ENCODE measurements around the gene PAPOLB.

The PAPOLB gene

GRCh38 chr7:4840079-4840501 lies 21.7 kb downstream of the PAPOLB start:
- no peak for DNase-seq

DNA sequence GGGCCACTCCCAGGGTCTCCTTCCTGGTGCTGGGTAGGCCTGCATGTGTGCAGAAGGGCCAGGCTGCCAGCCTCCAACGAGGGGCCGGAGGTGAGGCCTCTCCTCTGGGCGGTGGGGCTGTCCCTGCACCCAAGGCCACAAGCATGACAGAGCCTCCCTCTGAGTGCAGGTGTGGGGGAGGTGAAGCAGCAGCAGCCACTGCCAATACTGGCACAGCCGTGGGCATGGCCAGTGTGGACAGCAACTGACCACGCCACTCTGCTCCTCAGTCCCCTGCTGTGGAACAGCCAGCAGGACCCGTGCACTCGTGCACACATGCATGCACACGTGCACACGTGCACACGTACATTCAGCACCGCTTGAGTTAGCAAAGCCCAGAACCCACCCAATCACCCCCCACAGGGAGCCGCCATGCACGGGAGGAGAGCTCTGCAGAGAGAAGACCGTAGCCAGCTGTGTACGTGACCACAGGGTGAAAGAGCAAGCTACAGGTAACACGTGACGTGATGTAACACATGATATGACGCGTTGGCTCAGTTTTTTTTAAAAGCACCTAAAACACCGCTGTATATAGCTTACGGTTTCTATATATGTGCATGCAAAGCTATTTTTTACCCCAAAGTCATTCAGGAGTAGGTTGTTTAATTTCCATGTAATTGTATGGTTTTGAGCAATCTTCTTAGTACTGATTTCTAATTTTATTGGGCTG lies 23.1 kb downstream of the PAPOLB start:
- no peak for DNase-seq

GRCh38 chr7:4837803-4838625 lies 23.8 kb downstream of the PAPOLB start:
- DNase-seq, result no peak

DNA sequence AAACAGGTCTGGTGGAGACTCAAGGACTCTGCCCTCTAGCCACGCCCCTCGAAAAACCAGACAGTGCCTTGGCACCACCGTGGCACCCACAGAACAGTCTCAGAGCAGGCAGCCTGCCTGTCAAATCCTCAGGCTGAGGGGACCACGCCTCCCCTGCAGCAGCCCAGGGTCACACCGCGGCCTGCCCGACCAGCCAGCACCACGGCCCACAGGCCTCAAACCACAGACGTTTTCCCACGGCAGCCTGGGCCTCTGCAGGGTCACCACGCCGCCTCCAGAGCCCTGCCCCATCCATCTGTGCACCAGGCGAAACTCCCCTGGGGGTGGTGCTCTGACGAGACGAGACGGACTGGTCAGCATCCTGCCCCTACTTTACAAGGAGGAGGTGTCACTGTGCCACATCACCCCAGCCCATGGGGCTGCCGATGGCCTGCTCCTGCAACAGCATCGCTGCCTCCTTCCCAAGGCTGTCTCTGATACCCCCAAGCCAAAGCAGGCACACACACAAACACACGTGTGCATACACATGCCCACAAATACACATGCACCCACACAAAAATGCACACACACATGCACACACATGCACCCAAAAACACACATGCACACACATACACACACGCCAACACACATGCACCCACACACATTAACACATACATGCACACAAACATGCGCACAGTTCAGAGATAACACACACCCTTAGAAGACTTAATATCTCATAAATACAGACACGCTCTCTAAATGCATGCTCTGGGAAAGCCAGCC lies 24.6 kb downstream of the PAPOLB start:
- DNase-seq, result no peak

DNA sequence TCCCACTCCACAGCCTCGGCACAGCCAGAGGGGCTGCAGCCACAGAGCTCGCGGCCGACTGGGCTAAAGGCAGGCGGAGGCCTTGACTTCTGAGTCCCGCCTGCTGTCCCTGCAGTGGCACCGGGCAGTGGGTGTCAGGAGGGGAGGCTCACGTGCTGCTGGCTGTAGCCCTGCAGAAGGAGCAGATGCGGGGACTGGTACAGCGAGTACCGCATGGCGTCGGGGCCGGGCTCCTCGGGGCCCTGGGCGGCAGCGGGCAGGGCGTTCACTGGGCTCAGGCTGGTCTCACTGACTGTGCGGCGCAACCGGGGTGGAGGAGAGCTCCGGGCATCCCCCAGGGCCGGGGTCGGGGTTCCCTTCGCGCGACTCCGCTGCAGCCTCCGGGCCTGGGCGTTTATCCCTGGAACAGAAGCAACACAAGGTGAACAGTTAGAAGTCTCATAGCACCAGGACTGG lies 25.6 kb downstream of the PAPOLB start:
- no peak for DNase-seq

DNA sequence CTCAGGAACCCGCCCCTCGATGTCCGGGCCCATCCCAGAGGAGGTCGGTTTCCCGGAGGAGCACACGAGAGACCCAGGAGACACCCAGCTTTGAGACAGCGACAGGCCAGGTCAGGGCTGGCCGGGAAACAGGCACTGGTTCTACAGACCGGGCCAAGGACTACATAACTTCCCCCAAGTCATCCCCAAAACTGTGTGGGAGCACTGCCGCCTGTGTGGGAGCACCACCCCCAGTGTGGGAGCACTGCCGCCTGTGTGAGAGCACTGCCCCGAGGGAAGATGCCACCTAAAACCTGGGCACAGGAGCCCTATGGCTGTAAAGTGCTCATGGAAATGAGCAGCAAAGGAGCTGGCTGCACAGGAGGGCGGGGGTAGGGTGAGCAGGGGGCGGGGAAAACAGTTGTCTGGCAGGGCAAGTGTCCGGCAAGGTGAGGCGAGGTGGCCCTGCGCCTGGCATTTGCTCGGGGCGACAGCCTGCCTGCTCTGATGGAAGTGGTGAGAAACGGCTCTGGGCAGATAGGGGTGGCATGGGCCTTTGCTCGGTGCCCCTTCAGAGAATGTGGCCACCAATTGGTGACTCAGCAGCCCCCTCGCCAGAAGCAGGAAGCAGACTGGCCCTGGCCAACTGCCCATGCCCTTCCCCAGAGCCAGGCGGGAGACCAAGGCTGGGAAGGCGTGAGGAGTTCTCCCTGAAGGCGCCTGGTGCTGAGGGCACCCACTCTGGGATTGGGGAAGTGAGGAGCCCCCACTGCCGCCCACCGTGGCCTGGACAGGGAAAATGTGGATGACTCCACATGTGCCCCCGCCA lies 26.2 kb downstream of the PAPOLB start:
- no peak for DNase-seq

DNA sequence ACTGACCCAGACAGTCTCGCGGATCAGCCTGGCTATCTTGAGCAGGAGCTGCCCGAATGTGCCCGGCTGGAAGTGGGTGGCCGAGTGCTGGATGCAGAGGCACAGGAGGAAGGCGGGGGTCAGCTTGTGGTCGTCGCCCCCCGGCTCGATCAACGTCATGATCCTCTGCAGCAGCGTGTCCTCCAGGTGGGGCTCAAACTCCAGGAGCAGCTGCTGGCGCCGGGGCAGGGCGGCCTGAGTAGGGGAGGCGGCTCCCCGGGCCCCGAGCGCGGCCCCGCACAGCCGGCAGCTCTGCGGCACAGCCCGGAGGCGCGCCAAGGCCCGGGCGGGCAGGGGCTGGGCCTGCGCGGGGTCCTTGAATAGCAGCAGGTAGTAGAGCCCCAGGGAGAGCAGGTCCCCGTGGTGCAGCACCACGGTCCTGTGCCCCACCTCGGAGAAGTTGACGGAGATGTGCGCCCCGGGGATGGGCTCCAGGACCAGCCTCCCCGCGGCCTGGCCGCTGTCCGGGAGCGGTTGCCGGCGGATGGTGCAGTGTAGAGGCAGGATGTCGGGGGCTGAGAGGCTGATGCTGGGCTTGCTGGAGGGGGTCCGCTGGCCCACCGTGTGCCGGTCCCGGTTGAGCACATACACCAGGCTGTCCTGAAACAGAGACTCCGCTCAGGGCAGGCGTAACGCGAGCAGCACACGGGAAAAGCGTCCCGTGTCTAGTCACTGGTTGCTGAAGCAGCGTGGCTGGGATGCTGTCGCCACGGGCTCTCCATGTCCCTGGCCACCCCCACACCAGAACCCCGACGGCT lies 27.0 kb downstream of the PAPOLB start:
- DNase-seq, result no peak

DNA sequence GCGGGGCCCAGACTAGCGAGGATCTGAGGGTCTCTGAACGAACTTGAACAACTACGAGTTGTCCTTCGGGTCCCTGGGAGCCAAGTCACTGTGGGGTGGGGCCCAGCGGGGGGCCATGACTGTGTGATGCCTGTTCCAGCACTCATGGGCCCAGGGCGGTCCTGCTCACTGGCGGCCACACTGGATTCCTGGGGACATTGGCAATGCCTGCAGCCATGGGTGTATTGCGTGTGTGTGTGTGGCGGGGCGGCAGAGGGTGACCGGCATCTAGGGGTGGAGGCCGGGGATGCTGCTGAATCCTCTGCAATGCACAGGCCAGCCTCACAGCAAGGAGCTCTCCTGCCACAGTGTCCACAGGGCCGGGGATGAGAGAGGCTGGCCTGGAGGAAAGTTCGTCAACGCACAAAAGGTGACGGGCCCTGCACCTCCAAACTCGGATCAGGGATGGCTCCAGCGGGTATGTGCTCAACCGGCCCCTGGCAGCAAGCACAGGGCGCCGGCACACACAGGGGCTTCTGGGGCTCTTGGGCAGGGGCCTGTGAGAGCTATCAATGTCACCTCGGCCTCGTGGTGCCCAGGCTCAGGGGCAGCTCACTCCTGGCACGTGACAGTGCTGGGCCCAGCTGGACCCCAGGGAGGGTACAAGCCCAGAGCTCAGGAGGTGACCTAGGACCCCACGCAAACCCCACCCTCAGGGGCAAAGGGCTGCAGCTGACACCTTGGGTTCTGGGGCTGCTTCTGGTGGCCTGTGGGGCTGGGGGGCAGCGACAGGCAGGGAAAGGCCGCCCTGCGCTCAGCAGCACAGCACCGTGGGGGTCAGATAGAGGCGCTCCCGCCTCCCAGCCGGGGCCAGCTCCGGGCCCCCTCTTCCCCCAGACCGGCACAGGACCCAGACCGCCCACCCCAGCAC lies 27.9 kb downstream of the PAPOLB start:
- DNase-seq, result no peak

- DNase-seq, result no peak
These were observed 28.7 kb downstream of the PAPOLB start for GRCh38 chr7:4833176-4833575.

DNA sequence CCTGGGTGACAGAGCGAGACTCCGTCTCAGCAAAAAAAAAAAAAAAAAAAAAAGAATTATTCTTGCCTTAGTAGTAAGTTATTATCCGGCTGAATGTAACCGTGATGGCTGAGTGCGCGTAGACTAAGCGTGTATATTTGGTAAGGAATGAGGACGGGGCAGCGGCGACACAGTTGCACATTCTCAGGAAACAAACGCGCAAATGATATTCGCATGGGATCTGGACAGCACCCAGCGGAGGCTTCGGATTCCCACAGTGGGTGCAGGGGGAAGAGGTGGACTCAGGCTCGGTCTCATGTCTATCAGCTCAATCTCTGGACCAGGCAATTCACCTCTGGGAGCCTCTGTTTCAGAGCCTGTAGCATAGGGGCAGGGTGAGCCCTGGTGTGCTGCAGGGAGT lies 29.1 kb downstream of the PAPOLB start:
- no peak for DNase-seq

- no peak for DNase-seq
These were observed 29.9 kb downstream of the PAPOLB start for GRCh38 chr7:4831723-4832495.

DNA sequence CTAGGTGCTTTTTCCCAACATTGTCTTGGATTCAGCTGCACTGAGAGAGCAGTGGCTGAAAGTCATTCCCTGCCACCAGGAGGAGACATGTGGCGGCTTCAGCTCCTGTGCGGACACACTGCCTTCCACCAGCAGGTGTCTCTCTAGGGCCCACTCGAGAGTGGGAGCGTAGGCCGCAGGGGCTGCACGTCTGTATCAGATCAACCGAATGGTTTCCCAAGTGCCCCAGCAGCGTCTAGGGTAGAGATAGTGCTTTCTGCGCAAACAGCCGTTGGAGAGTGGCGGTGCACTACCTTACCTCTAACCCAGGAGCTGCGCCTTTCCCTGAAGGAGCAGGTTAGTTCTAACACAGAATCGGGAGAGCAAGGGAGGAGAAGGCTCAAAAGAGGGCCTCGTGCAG lies 31.7 kb downstream of the PAPOLB start:
- no peak for DNase-seq

DNA sequence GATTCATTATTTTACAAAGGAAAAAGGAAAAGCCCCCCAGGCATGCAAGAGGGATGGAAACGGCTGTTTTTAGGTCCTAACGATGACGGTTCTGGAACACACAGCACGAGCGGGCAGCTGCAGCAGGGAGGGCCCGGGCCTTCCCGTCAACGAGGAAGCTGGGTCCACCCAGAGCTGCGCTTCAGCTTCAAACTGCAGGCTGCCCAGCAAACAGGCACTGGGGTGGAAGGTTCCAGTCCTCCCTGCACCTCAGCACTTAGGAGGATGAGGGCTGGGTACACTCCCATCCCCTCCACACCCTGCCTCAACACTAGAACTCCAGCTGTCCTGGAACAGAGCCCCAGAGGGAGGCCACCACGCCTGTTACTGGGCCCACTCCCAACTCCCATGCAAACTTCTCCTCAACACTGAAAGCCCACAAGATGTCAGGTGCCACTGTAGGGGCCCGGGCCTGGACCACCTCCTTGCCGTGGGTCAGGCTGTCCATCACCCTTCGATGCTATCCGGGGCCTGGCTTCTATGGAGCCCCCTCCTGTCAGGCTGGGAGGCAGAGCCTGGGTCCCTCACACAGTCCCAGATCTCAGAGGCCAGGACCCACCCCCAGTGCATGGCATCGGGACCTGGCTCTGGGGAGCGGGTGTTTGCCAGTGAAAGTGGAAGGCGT lies 33.0 kb downstream of the PAPOLB start:
- DNase-seq, result no peak

DNA sequence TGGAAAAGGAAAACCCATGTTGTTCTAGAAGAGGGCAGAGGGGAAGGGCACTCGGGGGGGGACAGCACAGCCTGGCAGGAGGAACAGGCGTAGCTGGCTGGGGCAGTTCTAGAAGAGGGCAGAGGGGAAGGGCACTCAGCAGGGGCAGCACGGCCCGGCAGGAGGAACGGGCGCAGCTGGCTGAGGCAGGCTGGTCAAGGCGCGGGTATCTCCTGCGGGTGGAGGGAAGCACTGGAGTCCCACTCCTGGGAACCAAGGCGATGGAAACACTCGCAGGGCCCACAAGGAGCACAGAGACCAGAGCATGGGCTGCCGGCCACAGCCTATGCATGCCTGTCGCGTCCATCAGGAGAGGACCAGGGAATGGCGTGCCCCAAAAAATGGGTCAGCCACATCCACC lies 36.7 kb downstream of the PAPOLB start:
- DNase-seq, result no peak

DNA sequence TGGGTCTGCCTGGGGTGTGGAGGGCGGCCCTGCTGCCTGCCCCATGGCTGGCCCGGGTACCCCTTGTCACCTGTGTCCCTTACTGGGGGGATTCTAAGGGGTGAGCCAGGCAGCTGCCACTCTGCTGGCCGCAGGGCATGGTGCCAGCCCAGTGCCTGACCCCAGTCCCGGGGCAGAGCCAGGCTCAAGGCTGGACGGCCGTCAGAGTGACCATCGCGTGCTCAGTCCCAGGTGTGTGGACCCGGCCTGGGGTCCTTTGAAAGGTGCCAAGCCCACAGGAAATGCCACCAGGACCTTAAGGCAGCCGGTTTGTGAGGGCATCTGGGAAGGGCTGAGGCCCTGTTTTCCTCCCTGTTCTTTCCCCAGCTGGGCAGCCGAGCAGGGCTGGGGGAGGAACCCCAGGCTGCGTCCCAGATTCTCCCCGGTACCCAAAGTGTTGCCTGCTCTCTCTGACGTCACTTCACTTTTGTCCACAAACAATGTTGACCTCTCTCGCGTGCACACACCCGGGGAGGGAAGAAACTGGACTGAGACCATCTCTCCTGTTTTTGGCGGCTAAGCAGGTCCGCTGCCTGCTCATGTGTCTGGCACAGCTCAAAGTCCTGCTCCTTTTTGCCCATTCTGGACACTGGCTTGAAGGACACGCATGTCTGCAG lies 37.6 kb downstream of the PAPOLB start:
- DNase-seq, result no peak

DNA sequence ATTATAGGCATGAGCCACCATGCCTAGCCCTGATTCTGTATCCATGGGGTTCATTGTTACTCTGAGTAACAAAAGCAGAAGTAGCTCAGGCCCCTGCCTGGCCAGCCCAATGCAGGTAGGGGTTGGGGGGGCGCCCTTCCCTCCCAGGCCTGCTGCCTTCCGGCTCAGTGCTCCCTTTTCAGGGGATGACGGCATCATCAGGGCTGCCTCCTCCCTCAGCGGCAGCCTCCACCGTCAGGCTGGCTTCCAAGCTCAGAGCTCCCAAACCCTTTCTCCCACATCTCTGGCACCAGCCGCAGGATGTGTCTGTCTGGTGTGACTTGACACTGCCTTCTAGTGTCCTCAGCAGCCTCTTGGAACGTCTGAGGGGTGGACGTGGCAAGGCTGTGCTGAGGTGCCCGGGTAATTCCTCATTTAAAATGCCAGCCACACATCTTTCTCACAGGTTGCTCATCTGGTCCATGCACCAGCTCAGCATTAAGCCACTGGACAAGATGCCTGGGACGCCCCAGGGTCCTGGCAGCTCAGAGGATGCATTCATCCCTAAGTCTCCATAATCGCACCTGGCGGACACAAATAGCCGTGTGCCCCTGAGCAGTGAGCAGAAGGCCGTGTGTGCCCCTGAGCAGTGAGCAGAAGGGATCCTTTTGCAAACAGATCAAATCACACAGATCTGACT lies 38.2 kb downstream of the PAPOLB start:
- no peak for DNase-seq

DNA sequence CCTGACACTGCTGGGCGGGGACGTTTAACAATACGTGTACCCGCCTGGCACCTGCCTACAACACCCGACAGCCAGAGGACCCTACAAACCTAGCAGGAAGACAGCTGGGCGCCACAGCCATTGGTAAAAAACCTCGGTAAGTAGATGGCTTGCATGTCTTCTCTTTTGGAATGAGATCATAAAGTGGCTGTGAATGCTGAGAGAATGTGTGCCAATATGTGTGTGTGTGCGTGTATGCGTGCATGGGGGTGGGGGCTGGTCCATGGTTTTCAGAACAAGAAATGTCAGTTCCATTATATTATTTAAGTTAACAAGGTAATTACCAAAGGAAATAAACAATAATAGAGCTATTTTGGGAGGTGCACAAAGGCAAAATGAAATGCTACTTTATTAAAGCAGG lies 39.2 kb downstream of the PAPOLB start:
- no peak for DNase-seq

DNA sequence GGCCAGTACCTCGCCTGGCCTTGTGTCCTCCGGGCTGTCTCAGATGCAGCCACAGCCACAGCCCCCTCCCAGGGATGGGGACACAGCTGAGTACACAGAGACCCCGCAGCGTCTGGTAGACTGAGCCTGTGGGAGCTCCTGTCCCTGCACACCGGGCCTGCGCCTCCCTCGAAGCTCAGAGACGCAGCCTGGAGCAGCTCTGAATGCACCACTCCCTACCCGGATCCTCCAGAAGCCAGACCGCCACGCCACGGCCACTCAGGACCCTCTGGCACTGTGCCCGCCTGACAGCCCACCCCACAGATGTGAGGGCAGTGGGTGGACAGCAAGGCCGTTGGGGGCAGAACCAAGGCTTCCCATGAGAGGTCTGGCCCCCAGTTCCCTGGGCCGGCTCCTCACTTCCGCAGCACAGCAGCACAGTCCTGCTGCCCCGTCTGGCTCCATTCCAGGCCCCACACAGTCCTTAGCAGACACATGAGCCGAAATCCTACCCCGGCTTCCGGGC lies 40.8 kb downstream of the PAPOLB start:
- no peak for DNase-seq

Measured in NCI-H1417 treated with DMSO at 0.1 percent for 48 hours (cell line).